Pons (tissue), 1 donor: ENCODE data around the gene LAMB2.

Experiments used
- DNase-seq: peaks from one replicate; pipeline ENCODE4 v3.0.0-alpha.2; 2016; ENCODE audit warnings: low spot score

LAMB2 gene

GRCh38 chr3:49161197-49161596, 28.3 kb upstream of the LAMB2 start:
- DNase-seq = no peak

GRCh38 chr3:49158792-49159191, 25.9 kb upstream of the LAMB2 start:
- DNase-seq = no peak

GRCh38 chr3:49158103-49158709, 25.4 kb upstream of the LAMB2 start:
- DNase-seq = peak; percentile 41

GRCh38 chr3:49157289-49157688, 24.4 kb upstream of the LAMB2 start:
- DNase-seq = no peak

- no peak for DNase-seq
Observed at GRCh38 chr3:49153349-49153912, 20.6 kb upstream of the LAMB2 start.

- no peak for DNase-seq
Observed at GRCh38 chr3:49151610-49152009, 18.8 kb upstream of the LAMB2 start.

GRCh38 chr3:49148159-49148558, 15.3 kb upstream of the LAMB2 start:
- no peak for DNase-seq

GRCh38 chr3:49140080-49140479, 7.2 kb upstream of the LAMB2 start:
- DNase-seq = no peak

GRCh38 chr3:49135499-49135898, 2.6 kb upstream of the LAMB2 start:
- DNase-seq = no peak

GRCh38 chr3:49134471-49135265, 1.8 kb upstream of the LAMB2 start:
- no peak for DNase-seq

GRCh38 chr3:49133226-49133951, 539 bp upstream of the LAMB2 start:
- DNase-seq = peak; percentile 59

- no peak for DNase-seq
Observed at GRCh38 chr3:49132073-49132436, 795 bp downstream of the LAMB2 start.

- no peak for DNase-seq
Observed at GRCh38 chr3:49131576-49131975, 1.3 kb downstream of the LAMB2 start.

- no peak for DNase-seq
Observed at GRCh38 chr3:49131040-49131439, 1.8 kb downstream of the LAMB2 start.

- no peak for DNase-seq
Observed at GRCh38 chr3:49124991-49125670, 7.7 kb downstream of the LAMB2 start.

- DNase-seq = no peak
Observed at GRCh38 chr3:49124203-49124602, 8.6 kb downstream of the LAMB2 start.

- DNase-seq = no peak
Observed at GRCh38 chr3:49123687-49124086, 9.2 kb downstream of the LAMB2 start.

- no peak for DNase-seq
Observed at GRCh38 chr3:49122886-49123545, 9.8 kb downstream of the LAMB2 start.

- DNase-seq = no peak
Observed at GRCh38 chr3:49122451-49122850, 10.4 kb downstream of the LAMB2 start.

GRCh38 chr3:49122022-49122421, 10.8 kb downstream of the LAMB2 start:
- no peak for DNase-seq

- DNase-seq = no peak
Observed at GRCh38 chr3:49121132-49121736, 11.6 kb downstream of the LAMB2 start.
